H1 (cell line): Measurements from ENCODE around the gene CCK. TPM values are rescaled to one million over a fixed set of nuclear protein-coding genes. Genes with fewer than 3 reads are reported as not detected.
A peak's percentile ranks its signal among the peaks of the same experiment; 100 is the strongest.

ENCODE experiments used
- CTCF ChIA-PET: fragments of 300-600 bp; sonication (Branson Sonifier 250); formaldehyde crosslinking; loops from one replicate; lab custom pipeline; 2021; ENCODE audit not compliant: partially characterized antibody; lab: Charles Lee
- POLR2A ChIA-PET: fragments of 300-600 bp; sonication (Branson Sonifier 250); formaldehyde crosslinking; loops from one replicate; lab custom pipeline; 2021; ENCODE audit warnings: inconsistent platforms; ENCODE audit not compliant: partially characterized antibody; lab: Charles Lee
- DNase-seq, 2 experiments: peaks; one replicate each; pipeline versions ENCODE4 v3.0.0 to v3.0.0-alpha.2; 2010 to 2022; ENCODE audit warnings: low spot score in 2 of 2, low read depth in 1 of 2, mixed read lengths in 1 of 2
- FAIRE-seq: peaks from 2 replicates; lab custom pipeline; 2011; peaks lifted over from hg19 to GRCh38; lab: Jason Lieb, UNC
- H2AFZ ChIP-seq: 2 replicates; pipeline ENCODE4 v1.8.1; 2012; ENCODE audit warnings: low read length, inconsistent platforms
- H2AK5ac ChIP-seq: 2 replicates; pipeline ENCODE4 v1.6.1; 2013; ENCODE audit warnings: low read depth, low read length
- H2BK120ac ChIP-seq: replicated peaks from 2 replicates; pipeline ENCODE3; 2013; ENCODE audit warnings: low read depth, low read length, inconsistent platforms
- H2BK12ac ChIP-seq: 2 replicates; pipeline ENCODE4 v1.6.1; 2013; ENCODE audit warnings: low read depth, low read length
- H2BK15ac ChIP-seq: 2 replicates; pipeline ENCODE4 v1.6.1; 2013; ENCODE audit warnings: low read length
- H2BK20ac ChIP-seq: 2 replicates; pipeline ENCODE4 v1.6.1; 2013; ENCODE audit warnings: low read length
- H2BK5ac ChIP-seq: 2 replicates; pipeline ENCODE4 v1.6.1; 2013; ENCODE audit warnings: low read depth, low read length
- H3K14ac ChIP-seq: 2 replicates; pipeline ENCODE4 v1.6.1; 2013; ENCODE audit warnings: inconsistent platforms; ENCODE audit not compliant: insufficient read length
- H3K18ac ChIP-seq: 2 replicates; pipeline ENCODE4 v1.6.1; 2013; ENCODE audit warnings: low read length; ENCODE audit errors: extremely low read depth
- H3K23ac ChIP-seq: 2 replicates; pipeline ENCODE4 v1.6.1; 2013; ENCODE audit warnings: inconsistent platforms; ENCODE audit not compliant: insufficient read length
- H3K23me2 ChIP-seq: 2 replicates; pipeline ENCODE4 v1.6.1; 2013; ENCODE audit warnings: low read depth, low read length
- H3K27ac ChIP-seq: 2 replicates; pipeline ENCODE4 v1.6.1; 2011; ENCODE audit warnings: low read depth, low read length, inconsistent platforms
- H3K27me3 ChIP-seq, 4 experiments: replicated peaks in 1 of 4; 1 replicate in 1 of 4; 2 replicates in 3 of 4; pipeline versions ENCODE4 v1.6.1 to v1.8.1; 2011 to 2013; ENCODE audit warnings: low read length in 3 of 4, mild to moderate bottlenecking in 3 of 4, inconsistent platforms in 2 of 4, mixed read lengths in 2 of 4, moderate library complexity in 1 of 4; ENCODE audit not compliant: control insufficient read depth in 3 of 4, insufficient read depth in 3 of 4; ENCODE audit errors: extremely low read depth in 1 of 4
- H3K36me3 ChIP-seq, 4 experiments: 2 replicates each; pipeline versions ENCODE4 v1.6.1 to v1.8.1; 2011 to 2013; ENCODE audit warnings: mild to moderate bottlenecking in 4 of 4, low read length in 3 of 4, moderate library complexity in 2 of 4, control low read depth in 1 of 4, inconsistent platforms in 1 of 4; ENCODE audit not compliant: insufficient read depth in 4 of 4, control insufficient read depth in 2 of 4
- H3K4ac ChIP-seq: replicated peaks from 2 replicates; pipeline ENCODE3; 2013; ENCODE audit warnings: low read length, low read depth, mixed read lengths, inconsistent platforms; ENCODE audit not compliant: insufficient read length
- H3K4me1 ChIP-seq, 4 experiments: replicated peaks in 1 of 4; 1 replicate in 1 of 4; 2 replicates in 3 of 4; pipeline versions ENCODE4 v1.6.1 to v1.8.1; 2011 to 2013; ENCODE audit warnings: low read length in 3 of 4, inconsistent platforms in 2 of 4, mixed read lengths in 1 of 4; ENCODE audit not compliant: insufficient read depth in 4 of 4, control insufficient read depth in 3 of 4
- H3K4me2 ChIP-seq, 2 experiments: 2 replicates each; pipeline versions ENCODE4 v1.6.1 to v1.8.1; 2011 to 2013; ENCODE audit warnings: low read depth in 2 of 2, low read length in 2 of 2, control low read depth in 1 of 2, inconsistent platforms in 1 of 2, mild to moderate bottlenecking in 1 of 2; ENCODE audit not compliant: insufficient read depth in 1 of 2
- H3K4me3 ChIP-seq, 4 experiments: fragments of 200-600, 300-600 bp in 1 of 4; sonication (generic), shearing (Covaris generic), sonication (Bioruptor Twin) in 1 of 4; 2 replicates each; pipeline versions ENCODE4 v1.5.1 to v1.8.1; 2011 to 2016; ENCODE audit warnings: low read length in 4 of 4, low read depth in 3 of 4, control low read depth in 2 of 4, inconsistent platforms in 2 of 4, mild to moderate bottlenecking in 2 of 4, mixed read lengths in 1 of 4, moderate library complexity in 1 of 4; ENCODE audit not compliant: insufficient read depth in 2 of 4; ENCODE audit errors: extremely low read depth in 1 of 4
- H3K56ac ChIP-seq: replicated peaks from 2 replicates; pipeline ENCODE3; 2013; ENCODE audit warnings: low read depth, mild to moderate bottlenecking, mixed read lengths, low read length, inconsistent platforms; ENCODE audit not compliant: insufficient read length
- H3K79me1 ChIP-seq: 2 replicates; pipeline ENCODE4 v1.6.1; 2013; ENCODE audit warnings: low read depth, low read length, control low read depth
- H3K79me2 ChIP-seq, 2 experiments: 2 replicates each; pipeline versions ENCODE4 v1.6.1 to v1.8.1; 2012 to 2013; ENCODE audit warnings: low read length in 2 of 2, mild to moderate bottlenecking in 2 of 2, inconsistent platforms in 1 of 2; ENCODE audit not compliant: insufficient read depth in 2 of 2, control insufficient read depth in 1 of 2
- H3K9ac ChIP-seq, 4 experiments: replicated peaks in 1 of 4; 1 replicate in 1 of 4; 2 replicates in 3 of 4; pipeline versions ENCODE4 v1.6.1 to v1.8.1; 2011 to 2013; ENCODE audit warnings: low read depth in 3 of 4, low read length in 3 of 4, control low read depth in 2 of 4, mild to moderate bottlenecking in 2 of 4, moderate library complexity in 2 of 4, inconsistent platforms in 1 of 4; ENCODE audit errors: extremely low read depth in 1 of 4
- H3K9me3 ChIP-seq, 2 experiments: 2 replicates each; pipeline versions ENCODE4 v1.6.1 to v1.8.1; 2012 to 2013; ENCODE audit warnings: mild to moderate bottlenecking in 2 of 2, moderate library complexity in 2 of 2, control low read depth in 1 of 2, inconsistent platforms in 1 of 2, low read depth in 1 of 2, low read length in 1 of 2, mixed read lengths in 1 of 2; ENCODE audit not compliant: insufficient read depth in 2 of 2
- H4K20me1 ChIP-seq, 2 experiments: replicated peaks in 1 of 2; 2 replicates each; pipeline versions ENCODE3 to v1.8.1; 2011 to 2013; ENCODE audit warnings: inconsistent platforms in 2 of 2, low read length in 2 of 2, mild to moderate bottlenecking in 1 of 2; ENCODE audit not compliant: insufficient read depth in 2 of 2, control insufficient read depth in 1 of 2
- H4K5ac ChIP-seq: 2 replicates; pipeline ENCODE4 v1.6.1; 2013; ENCODE audit warnings: low read length, low read depth, mixed read lengths, inconsistent platforms; ENCODE audit not compliant: insufficient read length
- H4K8ac ChIP-seq: 2 replicates; pipeline ENCODE4 v1.8.0; 2013; ENCODE audit warnings: mild to moderate bottlenecking, moderate library complexity, low read length, inconsistent platforms; ENCODE audit not compliant: insufficient read depth; ENCODE audit errors: extremely low read depth
- H4K91ac ChIP-seq: replicated peaks from 2 replicates; pipeline ENCODE3; 2013; ENCODE audit warnings: low read length, mixed read lengths, inconsistent platforms; ENCODE audit not compliant: insufficient read length
- ASH2L ChIP-seq: fragments of 200-600, 300-600 bp; sonication (generic); IDR thresholded peaks from one replicate; pipeline ENCODE4 v1.7.1; 2017; ENCODE audit warnings: low read length
- HDAC2 ChIP-seq, 2 experiments: fragments of 300-600 bp in 1 of 2; sonication (generic) in 1 of 2; IDR thresholded peaks; 2 replicates each; pipeline ENCODE4 v1.6.1; 2011 to 2012; ENCODE audit warnings: low read depth in 2 of 2, low read length in 2 of 2, mild to moderate bottlenecking in 2 of 2, moderate library complexity in 2 of 2, borderline replicate concordance in 1 of 2, inconsistent platforms in 1 of 2
- KDM4A ChIP-seq: IDR thresholded peaks from one replicate; pipeline ENCODE4 v1.7.1; 2012; ENCODE audit warnings: low read depth, mild to moderate bottlenecking, moderate library complexity, low read length, inconsistent platforms; ENCODE audit not compliant: severe bottlenecking
- PHF8 ChIP-seq: fragments of 200-600 bp; sonication (generic); conservative IDR thresholded peaks from 2 replicates; pipeline ENCODE4 v1.7.1; 2012; ENCODE audit warnings: low read depth, mild to moderate bottlenecking, inconsistent platforms, low read length, moderate library complexity
- POLR2AphosphoS5 ChIP-seq: IDR thresholded peaks from 2 replicates; pipeline ENCODE4 v1.6.1; 2011; ENCODE audit warnings: low read depth, low read length
- RAD21 ChIP-seq, 2 experiments: IDR thresholded peaks in 1 of 2; conservative IDR thresholded peaks in 1 of 2; 2 replicates each; pipeline ENCODE4 v1.6.1; 2011; ENCODE audit warnings: low read depth in 2 of 2, low read length in 2 of 2, improper control_type of control experiment in 1 of 2, inconsistent platforms in 1 of 2, mild to moderate bottlenecking in 1 of 2, moderate library complexity in 1 of 2
- TAF7 ChIP-seq: optimal IDR thresholded peaks from 2 replicates; pipeline ENCODE3; 2011; ENCODE audit warnings: low read depth, mild to moderate bottlenecking, inconsistent platforms, low read length, moderate library complexity, borderline replicate concordance
- TBP ChIP-seq: IDR thresholded peaks from 2 replicates; pipeline ENCODE4 v1.6.1; 2011; ENCODE audit warnings: low read depth, low read length, improper control_type of control experiment
- TCF12 ChIP-seq: IDR thresholded peaks from 2 replicates; pipeline ENCODE4 v1.6.1; 2011; ENCODE audit warnings: low read depth, mild to moderate bottlenecking, low read length
- WGBS, 2 experiments: shearing (Covaris generic) in 1 of 2; methylation state at CpG; one replicate each; pipeline versions ENCODE4 v1.1.6 to v1.1.7; 2013 to 2015; ENCODE audit warnings: low lambda C conversion rate in 2 of 2, mixed read lengths in 2 of 2, inconsistent platforms in 1 of 2, low coverage in 1 of 2, missing lambda C conversion rate in 1 of 2; ENCODE audit not compliant: insufficient replicate concordance in 2 of 2, insufficient coverage in 1 of 2, insufficient read length in 1 of 2; ENCODE audit errors: extremely low coverage in 1 of 2, missing lambda C conversion rate in 1 of 2; 5-methylcytosine and 5-hydroxymethylcytosine counted together
- polyA plus RNA-seq, 7 experiments: library from polyadenylated mRNA; depleted of rRNA in 3 of 7; stranded (reverse) in 5 of 7; unstranded in 2 of 7; fragments of >200 nt in 5 of 7; fragments of 200-250 nt in 2 of 7; gene quantifications; 1 replicate in 5 of 7; 2 replicates in 1 of 7; 4 replicates in 1 of 7; pipeline versions ENCODE4 v1.2.1 to v1.2.3, GENCODE V29; 2011 to 2013; ENCODE audit warnings: missing spikeins in 2 of 7, mixed read lengths in 2 of 7
- total RNA-seq: library from RNA; stranded (reverse); fragmentation: NEBNext Ultra II Directional; extraction: Animal tissue kit (Norgen Biotek cat#: 25700); gene quantifications from 2 replicates; pipeline ENCODE4 v1.2.1, GENCODE V29; 2021

Gene CCK
- total and polyA plus RNA-seq, 2 of the 8 experiments (the other 6 are each of a cell fraction or from before 2014, with no cell fraction given) = 0.99 to 2.8 TPM

DNA sequence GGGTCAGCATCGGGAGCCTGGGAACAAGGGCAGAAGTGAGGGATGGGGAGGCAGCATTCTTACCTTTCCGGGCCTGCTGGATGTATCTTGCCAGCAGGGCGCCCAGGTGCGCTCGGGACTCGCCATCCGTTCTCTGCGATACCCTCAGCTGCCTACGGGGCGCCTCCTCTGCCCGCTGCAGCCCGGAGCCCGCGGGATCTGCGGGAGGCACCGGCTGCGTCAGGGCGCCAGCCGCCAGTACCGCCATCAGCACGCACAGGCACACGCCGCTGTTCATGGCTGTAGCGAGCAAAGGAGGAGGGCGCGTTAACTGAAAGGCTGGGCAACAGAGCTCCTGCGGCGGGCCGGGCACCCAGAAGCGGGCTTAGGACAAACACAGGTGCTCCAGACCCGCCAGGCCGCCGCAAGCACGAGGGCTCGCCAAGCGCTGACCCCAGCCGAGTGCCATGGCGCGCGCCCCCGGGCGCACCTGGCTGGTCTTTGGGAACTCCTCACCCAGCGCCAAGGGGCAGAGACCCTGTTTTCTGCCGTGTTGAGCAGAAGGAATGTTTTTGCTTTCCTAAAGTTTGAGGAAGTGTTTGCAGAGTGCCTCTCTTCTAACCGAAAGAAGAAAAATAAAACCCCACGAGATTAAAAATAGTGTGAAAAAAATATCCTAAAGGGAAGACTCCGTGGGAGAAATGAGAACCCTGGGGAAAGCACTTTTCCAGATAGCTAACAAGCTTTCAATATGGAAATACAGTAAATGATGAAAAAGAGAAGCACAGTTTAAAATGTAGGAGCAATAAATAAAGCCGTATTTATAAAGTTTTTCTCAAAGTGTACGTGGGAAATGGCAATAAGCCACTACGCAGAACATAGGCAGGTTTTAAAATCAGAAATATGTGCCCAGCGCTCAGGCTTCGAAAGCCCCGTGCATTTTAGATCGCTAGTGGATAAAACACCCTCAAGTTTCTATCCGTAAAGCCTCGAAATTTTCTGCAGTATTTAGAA, 2.3 kb downstream of the CCK start:
- Histone ChIP-seq H3K36me3 (no peaks in the 10 kb centered on the region), H4K5ac (no peak overlapping the region), H2BK12ac (no peak overlapping the region), H3K4me1 (peaks cover 0 to 9% (median 1%) of the 10 kb centered on the region in 4 experiments; a peak in 5 of 7 replicates), H3K4ac (no peak overlapping the region), H3K79me1 (no peaks in the 10 kb centered on the region), H3K27me3 (peaks cover 2 to 31% (median 30%) of the 10 kb centered on the region in 4 experiments), H3K23me2 (peaks cover 4% of the 10 kb centered on the region), H3K4me2 (peak overlapping the region; percentile 83 to 85), H3K27ac (no peak overlapping the region), H3K9me3 (no peaks in the 10 kb centered on the region; a peak in 1 of 4 replicates), H3K56ac (no peak overlapping the region), H3K9ac (peak overlapping the region in 2 of 4 experiments; percentile 31 to 36; a peak in 3 of 7 replicates), H2BK120ac (no peak overlapping the region), H3K18ac (no peak overlapping the region; the same call in 1 of the 2 replicates), H2AK5ac (no peak overlapping the region), H2AFZ (peak overlapping the region; percentile 92), H4K20me1 (no peaks in the 10 kb centered on the region), H2BK15ac (0 out of 2 replicates have a peak overlapping the region, but pooled peaks have one; percentile 72), H3K14ac (no peak overlapping the region), H2BK20ac (no peak overlapping the region), H4K8ac (peak overlapping the region; percentile 69; the same call in 1 of the 2 replicates), H4K91ac (peak overlapping the region; percentile 29), H3K4me3 (peak overlapping the region; percentile 27 to 59 (median 50)), H3K23ac (no peak overlapping the region), H3K79me2 (no peaks in the 10 kb centered on the region), H2BK5ac (no peak overlapping the region; the same call in 1 of the 2 replicates)
- peak in 1 of 2 experiments; percentile 74 for DNase-seq
- ChIA-PET POLR2A (interaction anchor here (1.0 kb wide), 2 partner anchors 15 to 106 kb away, joined by 3 read pairs; no protein-coding TSS in a partner anchor), CTCF (interaction anchor here (0.6 to 8.2 kb wide), 13 partner anchors 10 to 421 kb away, joined by 3 to 68 read pairs (median 4); no protein-coding TSS in a partner anchor)
- FAIRE-seq = no peak
- WGBS, 2 experiments = 21% methylated on average over 54 of the region's 56 CpGs; no CpG with 5 or more reads in 1 of the 2 experiments
- peak; percentile 63; the same call in 1 of the 2 replicates for TF ChIP-seq TBP
- peak in 1 of 2 experiments; percentile 12; a peak in 2 of 4 replicates for TF ChIP-seq RAD21 (IDR thresholded peaks at IDR 0.05 in 1 of 2, conservative IDR thresholded peaks at IDR 0.05 in 1 of 2; ENCODE audit: low read depth in 2 of 2, low read length in 2 of 2)
- TF ChIP-seq TCF12 = 0 out of 2 replicates have a peak, but pooled peaks have one; percentile 11
- TF ChIP-seq ASH2L = peak; percentile 73
- no peak for TF ChIP-seq POLR2AphosphoS5
- TF ChIP-seq KDM4A = peak; percentile 93
- peak; percentile 30 for TF ChIP-seq TAF7
- 0 out of 2 replicates have a peak, but pooled peaks have one; percentile 41 for TF ChIP-seq PHF8
- TF ChIP-seq HDAC2 (IDR thresholded peaks at IDR 0.05; ENCODE audit: borderline replicate concordance in 1 of 2, low read depth in 2 of 2, low read length in 2 of 2) = no peak
